K562 (cell line): ENCODE results near the gene OBSCN. TPM values are rescaled to one million over a fixed set of nuclear protein-coding genes. Genes with fewer than 3 reads are reported as not detected.

Source experiments
- ATAC-seq: fragments of 200-7000 bp; cut with Tn5 transposase; 3 replicates; pipeline ENCODE4 v1.9.1; 2020; ENCODE audit warnings: moderate library complexity
- BruUV-seq: library from RNA; stranded (reverse); fragments of 400-500 nt; replicated peaks from 2 replicates; lab custom pipeline; 2021; lab: Mats Ljungman, UMichigan
- CTCF ChIA-PET: fragments of 300-600 bp; formaldehyde crosslinking; extraction: SDS; loops from one replicate; lab custom pipeline; 2021; ENCODE audit warnings: low intra/inter-chr PET ratio; lab: Yijun Ruan, JAX
- POLR2A ChIA-PET: fragments of 300-600, 350-650 bp; sonication (Branson Sonifier 250); formaldehyde crosslinking; extraction: SDS; loops from one replicate; lab custom pipeline; 2021; ENCODE audit warnings: antibody characterized with exemption, inconsistent platforms; lab: Yijun Ruan, JAX
- DNase-seq, 4 experiments: peaks; one replicate each; pipeline versions ENCODE4 v3.0.0 to v3.0.0-alpha.2; 2011 to 2018; ENCODE audit warnings: low spot score in 3 of 4, mixed read lengths in 3 of 4; ENCODE audit errors: extremely low read depth in 1 of 4
- FAIRE-seq: peaks from 2 replicates; lab custom pipeline; 2011; peaks lifted over from hg19 to GRCh38; lab: Jason Lieb, UNC
- H2AFZ ChIP-seq: 2 replicates; pipeline ENCODE4 v1.6.0; 2011; ENCODE audit warnings: low read depth, low read length, control low read depth, inconsistent platforms
- H3K27ac ChIP-seq: fragments of 200-600 bp; 3 replicates; pipeline ENCODE4 v1.8.0; 2011; ENCODE audit warnings: low read depth, mild to moderate bottlenecking, control low read depth, inconsistent platforms, low read length, moderate library complexity, mixed read lengths; ENCODE audit errors: extremely low read depth
- H3K27me3 ChIP-seq, 2 experiments: fragments of 300-600 bp in 1 of 2; 2 replicates in 1 of 2; 3 replicates in 1 of 2; pipeline versions ENCODE4 v1.6.0 to v1.8.0; 2011; ENCODE audit warnings: inconsistent platforms in 2 of 2, low read length in 2 of 2, mild to moderate bottlenecking in 1 of 2, mixed read lengths in 1 of 2, moderate library complexity in 1 of 2; ENCODE audit not compliant: control insufficient read depth in 2 of 2, insufficient read depth in 2 of 2
- H3K36me3 ChIP-seq: fragments of 300-600 bp; 3 replicates; pipeline ENCODE4 v1.8.0; 2011; ENCODE audit warnings: mild to moderate bottlenecking, low read length, inconsistent platforms; ENCODE audit not compliant: control insufficient read depth, insufficient read depth
- H3K4me1 ChIP-seq, 2 experiments: fragments of 200-600 bp in 1 of 2; replicated peaks in 1 of 2; 2 replicates in 1 of 2; 3 replicates in 1 of 2; pipeline versions ENCODE4 v1.5.1 to v1.8.0; 2011; ENCODE audit warnings: inconsistent platforms in 2 of 2, low read length in 2 of 2, mild to moderate bottlenecking in 1 of 2, mixed read lengths in 1 of 2, moderate library complexity in 1 of 2; ENCODE audit not compliant: control insufficient read depth in 2 of 2, insufficient read depth in 2 of 2
- H3K4me2 ChIP-seq: 2 replicates; pipeline ENCODE4 v1.6.1; 2011; ENCODE audit warnings: low read length, control low read depth, inconsistent platforms, mixed read lengths; ENCODE audit not compliant: insufficient read depth
- H3K4me3 ChIP-seq: fragments of 200-600 bp; sonication (generic), shearing (Covaris generic); 2 replicates; pipeline ENCODE4 v1.5.1; 2016; ENCODE audit warnings: control low read depth, inconsistent platforms
- H3K79me2 ChIP-seq: fragments of 200-600 bp; 3 replicates; pipeline ENCODE4 v1.8.0; 2011; ENCODE audit warnings: low read length, inconsistent platforms; ENCODE audit not compliant: control insufficient read depth, insufficient read depth
- H3K9ac ChIP-seq, 2 experiments: 2 replicates each; pipeline versions ENCODE4 v1.6.0 to v1.6.1; 2011; ENCODE audit warnings: low read depth in 2 of 2, low read length in 2 of 2, control low read depth in 1 of 2, inconsistent platforms in 1 of 2, mild to moderate bottlenecking in 1 of 2, mixed read lengths in 1 of 2; ENCODE audit not compliant: insufficient read depth in 1 of 2
- H3K9me1 ChIP-seq: one replicate; pipeline ENCODE4 v1.6.0; 2011; ENCODE audit warnings: inconsistent platforms, mild to moderate bottlenecking, low read length, moderate library complexity; ENCODE audit not compliant: control insufficient read depth, insufficient read depth
- H3K9me3 ChIP-seq: replicated peaks from 2 replicates; pipeline ENCODE4 v1.5.1; 2011; ENCODE audit warnings: low read depth, low read length, inconsistent platforms; ENCODE audit not compliant: control insufficient read depth, insufficient read depth
- H4K20me1 ChIP-seq: replicated peaks from 2 replicates; pipeline ENCODE4 v1.6.1; 2011; ENCODE audit warnings: low read length, inconsistent platforms, mixed read lengths; ENCODE audit not compliant: control insufficient read depth, insufficient read depth
- GTF3C2 ChIP-seq: IDR thresholded peaks from 3 replicates; pipeline ENCODE4 v1.6.1; 2011; ENCODE audit warnings: borderline replicate concordance, mild to moderate bottlenecking, moderate library complexity; ENCODE audit not compliant: insufficient read length; ENCODE audit errors: extremely low read depth
- MEIS2 ChIP-seq: fragments of 450-650 bp; IDR thresholded peaks from 2 replicates; pipeline ENCODE4 v1.6.1; 2014; ENCODE audit warnings: mild to moderate bottlenecking; ENCODE audit not compliant: partially characterized antibody
- ZNF740 ChIP-seq, 3 experiments: fragments of 200-800 bp in 1 of 3; sonication (Bioruptor generic) in 1 of 3; sonication (generic) in 1 of 3; formaldehyde crosslinking in 1 of 3; IDR thresholded peaks; 2 replicates each; pipeline versions ENCODE4 v1.6.1 to v1.8.0; 2016 to 2022; ENCODE audit warnings: mild to moderate bottlenecking in 2 of 3, missing compliant biosample characterization in 2 of 3, missing genetic modification characterization in 2 of 3, missing genetic modification reagents in 1 of 3
- WGBS: fragments of 100-300 bp; shearing (Covaris generic); methylation state at CpG from one replicate; pipeline ENCODE4 v1.1.6; 2016; ENCODE audit warnings: low coverage, mixed read lengths; ENCODE audit not compliant: insufficient coverage; ENCODE audit errors: missing lambda C conversion rate; 5-methylcytosine and 5-hydroxymethylcytosine counted together
- in situ Hi-C: fragments of 300-500 bp; cut with MboI; formaldehyde crosslinking; loops from 4 replicates; pipeline ENCODE4 v1.15.0; 2018; ENCODE audit warnings: inconsistent platforms, mixed read lengths
- intact Hi-C: fragments of 100-400 bp; cut with micrococcal nuclease; formaldehyde crosslinking; loops from 2 replicates; pipeline ENCODE4 v1.14.2; 2022
- polyA plus RNA-seq, 8 experiments: library from polyadenylated mRNA; depleted of rRNA in 4 of 8; stranded (reverse) in 5 of 8; unstranded in 3 of 8; fragments of >200 nt; fragmentation: Nextera tagmentation in 2 of 8; fragmentation: Illumina TruSeq in 1 of 8; extraction: Ambion mirVana in 2 of 8; extraction: Trizol in 1 of 8; gene quantifications; 2 replicates each; pipeline versions ENCODE4 v1.2.1 to v1.2.3, GENCODE V29; 2011 to 2014; ENCODE audit warnings: inconsistent platforms in 1 of 8, missing spikeins in 1 of 8
- total RNA-seq, 7 experiments: library from RNA; depleted of rRNA in 6 of 7; stranded (reverse); fragments of >200 nt in 6 of 7; fragmentation: Illumina TruSeq in 2 of 7; extraction: Trizol in 2 of 7; gene quantifications; 2 replicates each; pipeline versions ENCODE4 v1.2.1 to v1.2.3, GENCODE V29; 2011 to 2021; ENCODE audit warnings: low replicate concordance in 1 of 7

The OBSCN gene
- total and polyA plus RNA-seq, 9 of the 15 experiments (the other 6 are each of a cell fraction or from before 2014, with no cell fraction given), result 0.18 to 19.7 (median 3.6) TPM

DNA sequence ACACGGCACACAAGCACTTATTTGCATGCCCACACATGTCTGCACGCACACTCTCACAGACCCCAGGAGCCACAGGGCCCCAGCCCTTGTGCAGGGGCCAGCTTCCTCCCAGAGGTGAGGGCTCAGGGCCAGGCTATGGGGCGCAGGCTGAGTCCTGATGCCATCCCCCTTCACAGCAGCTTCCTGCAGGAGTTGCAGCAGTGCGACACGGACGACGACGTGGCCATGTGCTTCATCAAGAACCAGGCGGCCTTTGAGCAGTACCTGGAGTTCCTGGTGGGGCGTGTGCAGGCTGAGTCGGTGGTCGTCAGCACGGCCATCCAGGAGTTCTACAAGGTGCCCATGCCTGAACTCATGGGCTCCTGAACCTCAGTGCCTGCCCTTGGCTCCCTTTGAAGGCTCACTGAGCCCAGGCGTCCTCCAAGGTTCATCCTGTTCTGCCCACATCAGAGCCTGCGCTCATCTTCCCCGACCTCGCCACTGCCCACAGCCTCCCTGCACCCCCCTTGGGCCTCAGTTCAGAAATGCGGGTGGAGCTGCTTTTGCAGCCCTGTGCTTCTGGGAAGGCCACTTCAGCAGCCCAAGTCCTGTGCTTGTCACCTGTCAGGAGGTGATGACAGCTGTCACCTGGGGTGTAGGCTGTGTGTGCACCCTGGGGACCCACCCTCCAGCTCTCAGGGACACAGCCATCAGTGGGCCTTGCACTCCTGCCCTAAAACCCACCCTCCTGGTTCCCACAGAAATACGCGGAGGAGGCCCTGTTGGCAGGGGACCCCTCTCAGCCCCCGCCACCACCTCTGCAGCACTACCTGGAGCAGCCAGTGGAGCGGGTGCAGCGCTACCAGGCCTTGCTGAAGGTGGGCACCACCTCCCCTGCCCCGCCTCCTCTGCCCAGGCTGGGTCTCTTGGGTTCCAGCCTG, 132.2 kb downstream of the OBSCN start:
- TF ChIP-seq MEIS2, result peak; percentile 23
- TF ChIP-seq ZNF740 (CRISPR knock-in tag; IDR thresholded peaks at IDR 0.05), result no peak
- 0 out of 4 replicates have a peak, but pooled peaks of 1 of the 2 experiments have one; percentile 42 for TF ChIP-seq ZNF740 (tag; IDR thresholded peaks at IDR 0.05)
- TF ChIP-seq GTF3C2, result no peak
- CTCF ChIA-PET, result interaction anchor here (4.5 kb wide), 1 partner anchor 175 kb away, joined by 21 read pairs; no protein-coding TSS in a partner anchor
- Histone ChIP-seq H3K4me3 (no peak overlapping the region), H3K9ac (0 out of 4 replicates have a peak overlapping the region, but pooled peaks of 1 of the 2 experiments have one; percentile 86), H4K20me1 (no peaks in the 10 kb centered on the region), H3K4me1 (peaks cover 5 to 56% of the 10 kb centered on the region in 2 experiments; a peak in 3 of 5 replicates), H3K79me2 (no peaks in the 10 kb centered on the region), H2AFZ (no peak overlapping the region), H3K9me1 (no peaks in the 10 kb centered on the region), H3K27me3 (peaks cover 0 to 27% of the 10 kb centered on the region in 2 experiments; a peak in 3 of 5 replicates), H3K4me2 (no peak overlapping the region), H3K27ac (no peak overlapping the region), H3K36me3 (no peaks in the 10 kb centered on the region; the same call in 2 of the 3 replicates), H3K9me3 (peaks cover 8% of the 10 kb centered on the region; the same call in 1 of the 2 replicates)
- no TSS peak for BruUV-seq
- DNase-seq (no peak), FAIRE-seq (no peak), ATAC-seq (no peak)
- in situ Hi-C loops (loop anchor here (10.0 kb wide), 2 partner anchors 115 to 175 kb away; a partner anchor contains a TSS), intact Hi-C loops (loop anchor here (1.0 to 5.0 kb wide), 4 partner anchors 52 to 175 kb away; partner anchors contain the start of gene TRIM11)
- WGBS, result 51% methylated on average over 23 of the region's 24 CpGs
- POLR2A ChIA-PET, result interaction anchor here (0.5 to 1.3 kb wide), 8 partner anchors 15 to 648 kb away, joined by 3 to 5 read pairs (median 3); a partner anchor contains a TSS
